ENCODE data around the gene GBGT1.

Gene GBGT1

GRCh38 chr9:133202688-133203453, 39.2 kb upstream of the GBGT1 start:
- Histone ChIP-seq H3K9me3 (no peaks in the 10 kb centered on the region), H3K4me1 (no peaks in the 10 kb centered on the region), H3K4me3 (ENCODE audit: low read depth, low read length) (no peak overlapping the region), H3K27me3 (peaks cover 5% of the 10 kb centered on the region; the same call in 1 of the 2 replicates), H3K36me3 (no peaks in the 10 kb centered on the region)
- no peak for DNase-seq
- no peak for TF ChIP-seq CTCF (IDR thresholded peaks at IDR 0.05; ENCODE audit: low read depth, low read length)

- no peak for DNase-seq
- Histone ChIP-seq H3K4me3 (ENCODE audit: low read depth, low read length) (no peak overlapping the region), H3K4me1 (no peaks in the 10 kb centered on the region), H3K36me3 (no peaks in the 10 kb centered on the region), H3K9me3 (no peaks in the 10 kb centered on the region), H3K27me3 (peaks cover 5% of the 10 kb centered on the region; the same call in 1 of the 2 replicates)
- TF ChIP-seq CTCF (IDR thresholded peaks at IDR 0.05; ENCODE audit: low read depth, low read length) = no peak
Observed at GRCh38 chr9:133202145-133202513, 38.4 kb upstream of the GBGT1 start.

- Histone ChIP-seq H3K4me1 (no peaks in the 10 kb centered on the region), H3K4me3 (ENCODE audit: low read depth, low read length) (no peak overlapping the region), H3K36me3 (no peaks in the 10 kb centered on the region), H3K9me3 (no peaks in the 10 kb centered on the region), H3K27me3 (peaks cover 5% of the 10 kb centered on the region; the same call in 1 of the 2 replicates)
- TF ChIP-seq CTCF (IDR thresholded peaks at IDR 0.05; ENCODE audit: low read depth, low read length) = no peak
- no peak for DNase-seq
Observed at GRCh38 chr9:133201424-133202144, 37.9 kb upstream of the GBGT1 start.

- no peak for DNase-seq
- no peak for TF ChIP-seq CTCF (IDR thresholded peaks at IDR 0.05; ENCODE audit: low read depth, low read length)
- Histone ChIP-seq H3K9me3 (no peaks in the 10 kb centered on the region), H3K4me1 (no peaks in the 10 kb centered on the region), H3K27me3 (peaks cover 5% of the 10 kb centered on the region; the same call in 1 of the 2 replicates), H3K36me3 (no peaks in the 10 kb centered on the region), H3K4me3 (ENCODE audit: low read depth, low read length) (no peak overlapping the region)
Observed at GRCh38 chr9:133200631-133201030, 36.9 kb upstream of the GBGT1 start.

GRCh38 chr9:133199648-133200321, 36.1 kb upstream of the GBGT1 start:
- Histone ChIP-seq H3K36me3 (no peaks in the 10 kb centered on the region), H3K27me3 (peaks cover 5% of the 10 kb centered on the region; the same call in 1 of the 2 replicates), H3K4me3 (ENCODE audit: low read depth, low read length) (no peak overlapping the region), H3K9me3 (no peaks in the 10 kb centered on the region), H3K4me1 (no peaks in the 10 kb centered on the region)
- no peak for TF ChIP-seq CTCF (IDR thresholded peaks at IDR 0.05; ENCODE audit: low read depth, low read length)
- no peak for DNase-seq

Data from BE2C (cell line).